Activated CD8-positive, alpha-beta memory T cell treated with anti-CD3 and anti-CD28 coated beads for 36 hours (primary cell): Measurements from ENCODE around the gene MAML3. TPM values are rescaled to one million over a fixed set of nuclear protein-coding genes. Genes with fewer than 3 reads are reported as not detected.

ENCODE experiments used
- CTCF ChIA-PET: fragments of 350-600 bp; sonication (Branson Sonifier 250); formaldehyde crosslinking; loops from one replicate; lab custom pipeline; 2021; ENCODE audit warnings: antibody characterized with exemption; lab: Charles Lee
- POLR2A ChIA-PET: fragments of 350-600 bp; sonication (Branson Sonifier 250); formaldehyde crosslinking; loops from one replicate; lab custom pipeline; 2021; ENCODE audit warnings: antibody characterized with exemption; lab: Charles Lee
- total RNA-seq, 2 experiments: library from RNA; stranded (reverse); gene quantifications; one replicate each; pipeline ENCODE4 v1.2.3, GENCODE V29; 2021

MAML3 gene
- total RNA-seq, 2 experiments from 2014 or later, result 0.65 to 0.73 TPM

DNA sequence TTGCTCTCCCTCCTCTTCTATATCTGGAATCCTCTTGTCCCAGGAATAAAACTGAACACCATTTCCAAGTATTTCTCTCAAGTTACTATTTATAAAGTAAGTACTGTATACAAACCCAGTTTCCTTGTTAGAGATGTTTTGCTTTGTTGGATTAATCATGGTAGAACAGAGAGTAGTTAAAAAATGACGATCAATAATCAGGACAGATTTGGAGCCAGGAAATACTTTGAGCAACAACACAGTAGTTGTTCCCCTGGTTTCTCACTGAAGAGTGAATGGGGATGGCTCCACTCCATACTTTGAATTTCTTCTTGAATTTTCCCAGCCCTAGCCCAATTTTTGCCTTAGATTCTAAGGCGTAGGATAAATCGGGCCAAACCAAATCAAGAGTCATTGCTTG is 467.0 kb downstream of the MAML3 start:
- ChIA-PET CTCF (no interaction called here), POLR2A (no interaction called here)

DNA sequence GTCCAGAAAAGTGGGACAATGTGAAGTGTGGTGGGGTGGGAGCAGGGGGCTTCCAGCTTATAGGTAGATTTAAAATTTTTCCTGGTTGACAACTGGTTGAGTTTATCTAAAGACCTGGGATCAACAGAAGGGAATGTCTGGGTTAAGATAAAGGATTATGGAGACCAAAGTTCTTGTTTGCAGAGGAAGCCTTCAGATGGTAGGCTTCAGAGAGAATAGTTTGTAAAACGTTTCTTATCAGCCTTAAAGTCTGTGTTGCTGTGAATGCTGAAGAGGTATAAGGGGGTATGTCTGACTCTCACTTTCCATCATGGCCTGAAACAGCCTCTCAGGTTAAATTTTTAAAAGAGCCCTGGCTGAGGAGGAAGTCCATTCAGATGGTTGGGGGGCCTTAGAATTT is 467.9 kb downstream of the MAML3 start:
- ChIA-PET CTCF (no interaction called here), POLR2A (no interaction called here)

DNA sequence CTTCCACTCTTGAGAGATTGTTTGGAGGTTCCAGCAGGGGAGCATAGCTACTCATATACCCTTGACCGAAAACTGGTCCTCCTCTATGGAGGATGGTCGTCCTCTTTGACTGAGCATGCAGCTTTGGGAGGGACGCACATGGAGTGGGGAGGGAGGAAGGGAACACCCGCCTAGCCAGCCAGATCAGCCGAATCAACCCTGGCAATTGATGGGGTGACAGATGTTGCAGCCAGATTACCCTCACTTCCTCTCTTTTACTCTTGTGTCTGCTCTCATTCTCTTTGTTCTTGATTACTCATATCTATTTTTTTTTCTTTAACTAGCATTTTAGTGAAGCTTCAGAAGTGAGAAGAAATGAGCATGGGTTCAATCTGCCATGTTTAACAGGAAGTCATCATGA is 468.8 kb downstream of the MAML3 start:
- CTCF ChIA-PET, result no interaction called here

DNA sequence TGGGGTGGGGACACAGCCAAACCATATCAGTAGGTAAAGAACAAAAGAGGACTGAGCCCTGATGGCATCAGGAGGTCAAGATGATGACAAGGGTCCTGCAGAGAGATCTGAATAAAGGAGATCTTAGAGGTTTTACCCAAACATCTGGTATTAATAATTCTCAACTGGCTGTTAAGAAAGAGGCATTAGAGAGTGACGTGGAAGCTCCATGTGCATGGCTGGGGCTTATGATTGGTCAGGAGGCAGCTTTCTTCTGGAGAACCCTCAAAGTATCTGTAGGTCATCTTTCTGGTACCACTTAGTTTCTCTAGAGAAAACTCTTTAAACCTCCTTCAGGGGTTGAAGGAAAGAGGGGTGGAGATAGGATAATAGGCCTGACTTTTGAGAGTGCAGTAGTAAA is 469.6 kb downstream of the MAML3 start:
- ChIA-PET CTCF (no interaction called here), POLR2A (no interaction called here)

More for the DNA sequence above, 468.8 kb downstream of the MAML3 start:
- POLR2A ChIA-PET, result no interaction called here

DNA sequence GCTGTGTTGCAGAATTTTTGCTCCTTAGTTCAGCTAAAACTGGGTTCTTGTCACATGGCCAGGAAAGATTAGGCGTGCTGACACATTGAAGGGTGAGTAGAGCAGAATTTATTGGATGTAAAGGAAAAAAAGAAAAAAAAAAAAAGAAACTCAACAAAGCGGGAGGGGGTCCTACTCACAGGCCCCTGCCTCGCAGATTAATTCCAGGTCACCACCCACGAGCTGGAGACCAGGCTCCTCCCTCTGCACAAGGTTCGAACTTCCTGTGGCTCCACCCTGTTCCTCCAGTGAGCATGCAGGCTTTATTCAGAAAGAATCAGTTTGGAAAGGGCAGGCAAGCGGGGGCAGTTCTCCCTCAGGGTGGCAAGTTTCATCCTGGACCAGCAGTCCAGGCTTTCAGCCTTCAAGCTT is 471.2 kb downstream of the MAML3 start:
- ChIA-PET POLR2A (no interaction called here), CTCF (interaction anchor here (0.7 kb wide), 1 partner anchor 581 kb away, joined by 3 read pairs; no protein-coding TSS in a partner anchor)

DNA sequence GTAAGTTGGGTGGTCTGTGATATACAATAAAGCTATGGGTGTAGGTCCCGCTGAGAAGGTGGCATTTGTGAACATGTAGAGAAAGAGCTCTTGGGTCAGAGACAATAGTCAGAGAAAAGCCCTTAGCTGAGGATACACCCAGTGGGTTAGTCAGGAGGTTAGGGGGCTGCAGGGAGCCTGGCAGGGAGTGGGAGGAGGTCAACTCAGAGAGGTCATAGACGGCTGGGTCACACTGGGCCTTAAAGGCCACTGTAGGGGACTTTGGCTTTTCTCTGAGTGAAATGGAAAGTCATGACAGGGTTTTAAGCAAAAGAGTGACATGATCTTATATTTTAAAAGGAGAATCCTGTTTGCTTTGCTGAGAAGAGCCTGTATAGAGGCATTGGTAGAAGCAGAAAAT is 471.7 kb downstream of the MAML3 start:
- ChIA-PET CTCF (interaction anchor here (0.7 kb wide), 1 partner anchor 582 kb away, joined by 3 read pairs; no protein-coding TSS in a partner anchor), POLR2A (no interaction called here)

DNA sequence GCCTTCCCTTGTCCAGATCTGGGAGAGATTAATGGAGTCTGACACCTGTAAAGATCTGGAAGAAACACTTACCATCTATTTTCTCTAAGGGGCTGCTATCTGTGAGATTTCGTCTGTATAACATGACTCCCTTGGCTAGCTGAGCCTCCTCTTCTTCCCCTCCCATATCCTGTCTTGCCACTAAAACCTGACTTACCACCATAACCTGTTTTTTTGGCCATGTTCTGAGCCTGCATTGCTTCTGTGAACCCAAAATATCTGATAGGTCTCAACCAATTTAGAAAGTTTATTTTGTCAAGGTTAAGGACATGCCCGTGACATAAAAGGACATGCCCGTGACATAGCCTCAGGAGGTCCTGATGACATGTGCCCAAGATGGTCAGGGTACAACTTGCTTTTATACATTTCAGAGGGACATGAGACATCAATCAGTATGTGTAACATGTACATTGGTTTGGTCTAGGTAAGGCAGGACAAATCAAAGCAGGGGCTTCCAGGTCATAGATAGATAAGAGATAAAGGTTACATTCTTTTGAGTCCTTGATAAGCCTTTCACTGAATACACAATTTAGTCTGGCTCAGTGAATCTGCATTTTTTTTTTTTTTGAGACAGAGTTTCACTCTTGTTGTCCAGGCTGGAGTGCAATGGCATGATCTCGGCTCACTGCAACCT is 476.9 kb downstream of the MAML3 start:
- POLR2A ChIA-PET, result no interaction called here
- CTCF ChIA-PET, result no interaction called here

DNA sequence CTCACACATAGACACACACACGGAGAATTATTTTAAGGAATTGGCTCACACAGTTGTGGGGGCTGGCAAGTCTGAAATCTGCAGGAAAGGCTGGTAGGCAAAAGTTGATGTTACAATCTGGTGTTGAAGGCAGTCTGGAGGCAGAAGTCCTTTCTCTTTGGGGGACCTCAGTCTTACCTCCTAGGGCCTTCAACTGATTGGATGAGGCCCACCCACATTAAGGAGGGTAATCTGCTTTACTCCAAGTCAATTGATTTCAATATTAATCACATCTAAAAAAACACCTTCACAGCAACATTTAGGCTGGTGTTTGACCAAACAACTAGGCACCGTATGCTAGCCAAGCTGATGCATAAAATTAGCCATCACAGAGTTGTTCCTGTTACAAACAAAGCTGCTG is 477.6 kb downstream of the MAML3 start:
- ChIA-PET CTCF (no interaction called here), POLR2A (no interaction called here)

DNA sequence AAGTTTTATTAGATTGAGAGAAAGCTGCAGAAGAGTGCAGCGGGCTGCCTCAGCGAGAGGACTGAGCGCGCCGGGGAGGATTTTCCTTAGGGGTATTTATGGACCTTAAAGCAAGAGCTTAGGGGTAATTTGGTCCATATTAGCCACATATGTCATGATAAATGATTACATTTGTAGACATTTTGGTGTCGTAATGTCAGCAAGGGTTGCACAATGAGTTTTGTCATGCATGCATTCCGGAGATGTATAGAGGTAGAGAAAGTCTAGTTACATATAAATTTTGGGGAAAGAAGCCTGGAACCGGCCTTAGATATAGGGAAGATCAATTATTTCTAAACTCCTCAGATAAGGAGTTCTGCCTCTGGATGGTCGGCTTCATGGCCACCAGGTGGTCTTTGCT is 478.3 kb downstream of the MAML3 start:
- ChIA-PET POLR2A (no interaction called here), CTCF (no interaction called here)

DNA sequence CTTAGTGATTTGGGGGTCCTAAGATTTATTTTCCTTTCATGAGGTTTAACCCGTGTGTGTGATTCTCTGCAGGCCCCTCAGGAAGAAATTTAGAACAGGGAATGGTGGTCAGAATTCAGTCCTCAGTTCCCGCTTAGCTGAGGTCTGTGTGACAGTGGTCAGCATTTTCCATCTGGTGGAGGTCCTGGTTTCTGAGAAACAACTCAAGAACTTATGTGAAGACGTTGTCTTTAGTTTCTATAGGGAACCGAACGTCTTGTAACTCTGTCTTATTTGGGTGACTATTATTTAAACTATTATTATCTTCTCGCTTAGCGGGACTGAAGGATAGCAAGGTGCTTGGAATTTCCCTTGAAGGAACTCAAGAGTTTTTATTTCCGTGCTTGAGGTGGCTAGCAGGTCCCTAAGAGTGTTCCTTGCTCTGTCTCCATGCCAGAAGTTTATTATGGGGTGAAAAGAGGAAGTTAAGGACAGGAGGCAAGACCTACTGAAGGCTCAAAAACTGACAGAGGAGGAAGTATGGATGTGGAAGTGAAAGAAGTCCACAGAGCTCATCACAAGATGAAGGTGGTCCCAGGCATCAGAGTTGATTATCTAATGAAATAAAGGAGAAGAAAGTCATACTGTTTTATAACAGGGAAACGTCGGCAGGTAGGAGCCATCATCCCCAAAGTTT is 479.0 kb downstream of the MAML3 start:
- CTCF ChIA-PET, result interaction anchor here (0.7 kb wide), 1 partner anchor 195 kb away, joined by 3 read pairs; no protein-coding TSS in a partner anchor
- POLR2A ChIA-PET, result no interaction called here

DNA sequence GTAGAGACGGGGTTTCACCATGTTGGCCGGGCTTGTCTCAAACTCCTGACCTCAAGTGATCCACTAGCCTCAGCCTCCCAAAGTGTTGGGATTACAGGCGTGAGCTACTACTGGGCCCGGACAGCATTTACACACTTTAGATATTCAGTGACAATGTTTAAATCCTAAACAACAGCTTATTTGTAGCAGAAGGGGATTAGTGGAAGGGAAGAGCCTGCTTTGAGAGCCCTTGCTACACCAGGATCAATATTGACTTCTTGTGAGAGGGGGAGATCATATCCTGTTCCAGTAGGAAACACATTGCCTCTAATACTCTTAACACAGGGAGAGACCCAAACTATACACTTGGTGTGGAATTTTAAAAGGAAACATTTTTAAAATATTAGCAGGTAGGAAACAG is 481.3 kb downstream of the MAML3 start:
- ChIA-PET CTCF (interaction anchor here (0.7 kb wide), 1 partner anchor 562 kb away, joined by 3 read pairs; no protein-coding TSS in a partner anchor), POLR2A (no interaction called here)

DNA sequence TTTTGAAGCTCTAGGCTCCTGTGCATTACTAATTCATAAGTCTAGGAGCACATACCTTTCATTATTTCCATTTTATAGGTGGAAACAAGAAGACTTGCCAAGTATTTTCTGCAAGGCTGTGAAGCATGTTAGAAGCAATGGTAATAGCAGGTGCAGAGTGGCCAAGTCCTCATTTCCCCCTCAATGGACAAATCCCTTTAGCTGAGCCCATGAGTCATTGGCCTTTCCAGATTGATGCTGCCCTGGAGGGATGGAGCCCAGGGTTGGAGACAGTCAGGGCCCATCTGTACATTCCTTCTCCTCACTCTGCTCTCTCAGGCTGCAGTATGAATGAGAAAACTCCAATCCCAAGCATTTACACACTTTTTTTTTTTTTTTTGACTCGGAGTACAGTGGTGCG is 481.8 kb downstream of the MAML3 start:
- CTCF ChIA-PET, result interaction anchor here (0.7 kb wide), 1 partner anchor 562 kb away, joined by 3 read pairs; no protein-coding TSS in a partner anchor
- POLR2A ChIA-PET, result no interaction called here

DNA sequence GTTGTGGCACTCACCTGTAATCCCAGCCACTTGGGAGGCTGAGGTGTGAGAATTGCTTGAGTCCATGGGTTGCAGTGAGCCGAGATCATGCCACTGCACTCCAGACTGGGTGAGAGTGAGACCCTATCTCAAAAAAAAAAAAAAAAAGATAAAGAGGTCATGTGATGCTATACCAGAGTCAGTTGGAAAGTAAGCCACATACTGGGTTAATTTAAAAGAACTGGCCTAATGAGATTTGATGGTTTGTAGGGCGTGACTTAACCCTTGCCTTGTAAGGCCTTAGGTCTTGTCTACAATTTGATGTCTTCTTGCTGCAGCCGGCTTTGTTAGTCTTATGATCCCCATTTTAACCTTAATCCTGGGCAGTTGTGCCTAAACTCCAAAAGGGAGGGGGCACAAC is 483.2 kb downstream of the MAML3 start:
- CTCF ChIA-PET, result no interaction called here
- POLR2A ChIA-PET, result no interaction called here

DNA sequence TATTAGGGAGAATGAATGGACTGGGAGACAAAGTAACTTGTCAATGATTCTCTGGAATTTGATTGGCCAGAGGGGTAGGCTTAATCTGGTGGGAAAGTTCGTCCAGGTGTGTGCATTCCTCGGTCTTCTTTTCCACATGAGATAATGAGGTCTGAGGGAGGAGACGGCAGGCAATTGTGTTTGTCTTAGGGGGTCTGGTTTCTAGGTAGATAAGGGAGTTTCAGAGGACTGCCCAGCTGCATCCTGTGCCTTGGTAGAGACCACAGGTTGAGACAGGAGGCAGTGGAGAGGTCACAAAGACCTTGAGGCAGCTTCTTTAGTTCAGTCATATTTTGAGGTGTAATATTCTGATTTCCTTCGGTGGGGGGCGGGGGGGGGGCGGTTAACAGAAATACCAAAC is 484.1 kb downstream of the MAML3 start:
- ChIA-PET CTCF (no interaction called here), POLR2A (no interaction called here)

DNA sequence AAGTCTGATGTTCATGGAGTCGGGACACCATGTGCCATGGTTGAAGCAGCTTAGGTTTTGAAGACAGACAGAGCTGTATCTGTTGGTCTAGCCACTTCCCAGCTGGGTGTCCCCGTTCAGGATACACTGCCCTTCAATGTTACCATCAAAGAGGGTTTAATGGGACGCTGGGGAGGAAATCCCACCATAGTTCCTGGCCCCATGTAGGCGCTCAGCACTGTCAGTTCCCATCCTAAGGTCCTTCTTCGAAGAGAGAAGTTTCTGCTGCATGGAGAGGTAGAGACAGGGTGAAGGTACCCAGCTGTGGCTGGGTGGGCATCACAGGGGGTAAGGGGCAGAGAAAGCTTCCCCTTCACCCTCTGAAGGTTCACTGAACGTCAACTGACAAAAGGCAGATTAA is 484.6 kb downstream of the MAML3 start:
- ChIA-PET CTCF (no interaction called here), POLR2A (no interaction called here)

DNA sequence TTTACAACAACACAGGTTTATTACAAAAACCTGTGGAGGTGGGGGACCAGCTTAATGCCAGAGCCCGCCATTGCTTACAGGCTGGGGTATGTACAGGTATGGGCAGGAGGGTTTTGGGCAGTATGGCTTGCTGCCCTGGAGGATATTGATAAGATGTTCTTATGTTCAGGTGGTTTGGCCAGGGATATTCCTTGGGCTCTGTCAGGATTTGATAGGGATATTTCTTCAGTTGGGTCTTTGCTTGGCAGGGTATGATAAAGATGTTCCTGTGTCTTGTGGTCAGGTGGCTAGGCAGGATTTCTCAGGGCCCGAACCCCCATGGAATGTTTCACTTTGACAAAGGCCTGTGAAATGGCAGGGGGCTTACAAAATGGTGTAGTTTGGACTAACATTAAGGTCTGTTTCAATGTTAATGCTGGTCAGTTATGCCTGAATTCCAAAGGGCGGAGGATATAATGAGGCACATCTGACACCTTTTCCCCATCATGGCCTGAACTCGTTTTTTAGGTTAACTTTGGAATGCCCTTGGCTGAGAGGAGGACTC is 485.3 kb downstream of the MAML3 start:
- ChIA-PET POLR2A (no interaction called here), CTCF (no interaction called here)

DNA sequence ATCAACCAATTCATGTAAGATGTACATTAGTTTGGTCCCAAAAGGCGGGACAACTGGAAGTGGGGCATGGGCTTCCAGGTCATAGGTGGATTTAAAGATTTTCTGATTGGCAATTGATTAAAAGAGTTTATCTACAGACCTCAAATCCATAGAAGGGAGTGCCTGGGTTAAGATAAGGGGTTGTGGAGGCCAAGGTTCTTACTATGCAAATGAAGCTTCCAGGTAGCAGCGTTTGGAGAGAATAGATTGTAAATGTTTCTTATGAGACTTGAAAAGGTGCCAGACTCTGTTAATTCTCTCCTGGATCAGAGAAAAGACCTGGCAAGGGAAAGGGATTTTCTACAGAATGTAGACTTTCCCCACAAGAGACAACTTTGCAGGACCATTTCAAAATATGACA is 485.9 kb downstream of the MAML3 start:
- CTCF ChIA-PET, result no interaction called here
- POLR2A ChIA-PET, result no interaction called here
